DLD1 (cell line): Measurements from ENCODE around the gene CIT.

ENCODE experiments used
- in situ Hi-C: cut with HindIII; loops from 2 replicates; pipeline ENCODE4 v1.10.0; 2017; ENCODE audit warnings: low sequenced_read_pairs

Gene CIT

DNA sequence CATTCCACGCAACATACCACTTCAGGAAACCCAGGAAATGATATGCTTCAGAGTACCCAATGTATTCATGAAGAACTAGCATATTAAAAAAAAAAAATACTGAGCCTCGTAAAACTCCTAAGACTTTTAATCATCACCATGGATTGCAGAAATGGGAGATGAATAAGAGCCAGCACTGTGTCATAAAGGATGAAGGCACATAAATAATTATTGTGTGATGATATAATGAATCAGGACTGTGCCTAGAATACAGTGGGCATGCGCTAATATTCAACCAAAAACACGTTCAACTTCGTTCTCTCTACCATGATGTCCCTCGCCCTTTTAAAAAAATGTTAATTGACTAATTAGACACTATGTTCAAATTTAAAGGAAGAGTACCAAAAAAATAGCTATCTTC lies 68.7 kb downstream of the CIT start:
- in situ Hi-C loops: no loop called here

DNA sequence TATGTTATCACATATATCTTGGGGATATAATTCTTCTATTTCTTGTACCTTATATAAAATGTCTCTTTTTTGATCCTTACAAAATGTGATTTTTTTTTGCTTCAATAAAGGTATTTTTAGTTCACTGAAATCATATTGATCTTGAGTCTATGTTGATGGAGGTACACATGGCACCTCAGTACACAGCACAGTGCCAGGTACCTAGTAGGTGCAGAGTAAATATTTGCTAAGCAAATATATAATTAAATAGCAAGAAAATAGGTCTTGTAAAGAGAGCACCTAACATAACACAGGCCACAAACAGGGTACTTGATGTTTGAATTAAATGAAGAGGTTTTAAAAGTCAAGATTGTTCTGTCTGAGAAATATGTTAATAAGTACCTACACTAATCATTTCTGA lies 69.7 kb downstream of the CIT start:
- in situ Hi-C loops: no loop called here

DNA sequence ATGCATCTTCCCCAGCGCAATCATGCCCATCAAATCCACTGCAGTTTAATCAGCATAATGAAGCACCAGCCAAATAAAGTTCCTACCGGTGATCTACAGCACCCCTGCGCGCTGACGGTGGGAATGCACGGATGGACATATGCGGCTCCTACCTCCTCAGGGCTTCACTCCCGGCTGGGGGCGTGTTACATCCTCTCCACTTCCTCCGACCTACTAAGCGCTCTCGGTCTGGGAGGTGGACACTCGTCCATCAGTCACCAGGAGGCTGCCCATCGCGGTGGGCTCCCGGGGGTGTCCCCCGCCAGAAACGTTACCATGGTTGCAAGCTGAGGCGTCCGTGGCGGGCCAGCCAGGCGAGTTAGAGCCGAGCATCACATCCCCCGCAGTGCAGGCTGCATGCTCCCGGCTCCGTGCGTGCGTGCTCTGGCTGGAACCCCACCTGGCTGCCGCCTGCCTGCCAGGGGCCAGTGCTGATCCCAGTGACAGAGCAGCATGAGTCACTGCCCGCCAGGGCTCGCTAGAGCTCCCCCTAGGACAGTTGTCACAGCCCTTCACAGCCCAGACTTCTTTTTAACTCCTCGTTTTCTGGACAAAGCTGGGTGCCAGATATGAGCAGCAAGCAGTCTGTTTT lies 73.0 kb downstream of the CIT start:
- in situ Hi-C loops: no loop called here

DNA sequence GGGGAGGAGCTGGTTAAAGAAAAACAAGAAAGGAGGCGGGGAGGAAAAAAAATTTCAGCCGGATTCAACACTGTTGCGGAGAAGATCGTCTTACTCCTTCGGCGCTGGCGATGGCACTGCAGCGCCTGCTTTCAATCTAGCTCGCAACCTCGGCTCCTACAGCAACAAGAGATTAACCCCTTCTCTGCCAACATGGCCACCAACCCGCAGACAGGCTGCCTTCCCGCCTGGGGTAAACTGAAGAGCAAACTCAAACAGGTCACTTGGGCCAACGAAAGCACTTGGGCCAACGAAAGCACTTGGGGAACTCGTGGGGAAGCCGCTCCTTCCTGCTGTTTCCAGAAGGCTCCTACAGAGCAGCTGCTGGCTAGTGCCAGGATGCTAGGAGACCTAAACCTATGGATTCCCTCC lies 73.7 kb downstream of the CIT start:
- in situ Hi-C loops: no loop called here

DNA sequence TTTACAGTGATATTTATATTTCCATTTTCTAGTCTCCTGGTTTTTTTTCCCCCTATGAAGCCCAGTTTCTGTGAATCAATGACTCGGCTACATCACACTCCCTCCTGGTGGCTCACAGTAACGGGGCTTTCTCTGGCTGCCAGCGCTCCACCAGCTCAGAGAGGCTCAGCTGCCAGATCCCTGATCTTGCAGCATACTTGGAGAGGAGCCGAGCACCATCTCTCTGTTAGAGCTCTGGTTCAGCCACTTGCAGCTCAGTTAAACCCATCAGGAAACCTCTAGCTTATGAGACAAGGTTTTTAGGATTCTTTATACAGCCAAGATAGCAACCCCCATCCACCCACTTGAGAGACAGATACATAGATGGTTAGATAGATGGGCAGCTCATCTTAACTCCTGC lies 74.6 kb downstream of the CIT start:
- in situ Hi-C loops: no loop called here

DNA sequence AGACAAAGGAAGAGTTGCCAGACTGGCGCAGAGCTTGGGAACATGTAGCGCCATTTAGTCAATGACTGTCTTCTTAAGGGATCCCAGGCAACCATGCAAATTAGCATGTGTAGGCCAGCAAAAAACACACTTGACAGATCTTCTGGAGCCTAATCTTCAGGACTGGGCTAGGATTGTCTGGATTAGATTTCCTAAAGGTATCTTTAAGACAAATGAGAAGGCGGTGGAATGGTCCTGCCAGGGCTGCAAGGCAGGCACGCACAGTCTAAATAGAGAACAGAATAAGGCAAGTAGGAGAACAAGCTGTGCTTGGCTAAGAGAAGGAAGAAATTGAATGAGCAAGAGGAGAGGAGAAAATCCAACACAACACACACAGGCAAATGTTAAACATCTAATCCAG lies 80.0 kb downstream of the CIT start:
- in situ Hi-C loops: no loop called here

DNA sequence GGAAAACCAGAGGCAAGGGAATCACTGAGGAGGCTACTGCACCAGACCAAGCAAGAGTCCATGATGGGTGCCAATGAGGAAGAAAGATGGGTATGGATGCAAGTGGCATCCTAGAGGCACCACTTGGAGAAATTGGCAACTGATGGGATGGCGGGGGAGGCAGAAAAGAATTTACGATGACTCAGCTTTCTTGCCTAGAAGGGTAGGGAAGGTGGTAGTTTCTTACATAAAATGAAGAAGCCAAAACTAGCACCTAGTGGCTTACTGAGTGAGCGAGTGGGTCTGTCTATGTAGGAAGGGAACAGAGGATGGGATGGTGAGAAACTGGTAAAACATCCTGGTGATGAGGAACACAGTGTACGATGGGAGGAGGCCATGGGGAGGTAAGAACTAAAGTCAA lies 80.8 kb downstream of the CIT start:
- in situ Hi-C loops: no loop called here

DNA sequence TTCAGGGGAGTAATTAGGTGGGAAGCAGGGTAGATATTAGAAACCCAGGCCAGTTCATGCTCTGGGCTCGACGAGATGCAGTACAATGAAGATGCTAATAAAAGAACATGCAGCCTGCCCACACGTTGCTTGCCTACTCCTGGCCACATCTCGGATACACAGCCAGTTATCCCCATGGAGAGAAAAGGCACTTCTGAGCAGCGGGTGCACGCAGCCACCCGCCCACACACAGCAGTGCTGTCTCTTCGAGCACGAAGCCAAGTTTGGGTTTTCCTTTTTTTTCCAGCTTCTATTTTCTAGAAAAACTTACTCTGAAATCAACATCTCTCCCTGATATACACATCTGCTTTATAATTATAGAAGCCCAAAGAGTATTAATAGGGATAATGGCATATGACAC lies 85.7 kb downstream of the CIT start:
- in situ Hi-C loops: no loop called here

DNA sequence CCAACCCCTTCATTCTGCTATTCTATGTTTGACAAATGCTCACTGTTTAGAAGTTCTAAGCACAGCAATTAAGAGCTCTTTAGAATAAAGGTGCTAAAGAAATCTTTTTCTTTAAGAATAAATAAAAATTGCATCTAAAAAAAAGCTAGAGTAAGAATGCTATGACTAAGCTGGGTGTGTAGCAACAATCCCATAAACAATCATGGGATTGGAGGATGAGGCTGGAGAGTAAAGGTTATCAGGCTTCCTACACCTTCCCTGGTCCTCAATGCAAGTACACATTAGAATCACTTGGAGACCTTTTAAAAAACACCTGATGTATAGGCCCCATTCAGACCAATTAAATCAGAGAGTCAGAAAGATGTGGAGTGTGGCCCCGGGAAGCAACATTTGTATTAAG lies 88.3 kb downstream of the CIT start:
- in situ Hi-C loops: no loop called here

DNA sequence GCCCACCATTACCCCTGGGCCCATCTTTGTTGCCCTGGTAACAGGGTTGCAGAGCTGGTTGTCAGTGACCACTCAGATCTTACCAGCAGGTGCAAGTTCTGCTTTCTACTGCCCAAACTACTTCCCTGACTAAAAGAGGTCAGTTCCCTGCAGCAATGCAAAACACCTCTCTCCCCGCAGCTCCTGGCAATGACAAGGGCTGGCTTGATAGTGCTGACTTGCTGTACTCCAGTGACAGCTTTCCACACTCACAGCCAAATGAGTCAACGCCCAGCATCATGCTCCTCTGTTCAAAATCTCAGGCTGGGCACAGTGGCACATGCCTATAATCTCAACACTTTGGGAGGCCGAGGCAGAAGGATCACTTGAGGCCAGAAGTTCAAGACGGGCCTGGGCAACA lies 90.6 kb downstream of the CIT start:
- in situ Hi-C loops: no loop called here

DNA sequence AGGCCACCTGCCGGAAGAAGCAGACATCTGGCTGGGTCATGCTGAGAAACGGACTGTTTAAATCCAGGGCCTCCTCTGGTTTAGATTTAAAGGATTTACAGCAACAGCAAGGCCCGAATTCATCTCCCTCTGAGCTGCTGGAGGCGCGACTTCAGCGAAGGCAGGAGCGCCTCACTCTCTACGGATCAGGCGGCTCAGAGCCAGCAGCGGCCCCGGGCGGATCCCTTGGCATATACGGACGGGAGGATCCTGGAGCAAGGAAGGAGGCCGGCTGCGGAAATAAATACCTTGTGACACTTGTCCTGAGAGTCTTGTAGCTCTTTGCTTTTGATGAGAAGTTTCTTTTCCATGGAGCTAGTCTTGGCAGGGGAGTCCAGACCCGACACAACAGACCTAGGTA lies 92.4 kb downstream of the CIT start:
- in situ Hi-C loops: no loop called here

DNA sequence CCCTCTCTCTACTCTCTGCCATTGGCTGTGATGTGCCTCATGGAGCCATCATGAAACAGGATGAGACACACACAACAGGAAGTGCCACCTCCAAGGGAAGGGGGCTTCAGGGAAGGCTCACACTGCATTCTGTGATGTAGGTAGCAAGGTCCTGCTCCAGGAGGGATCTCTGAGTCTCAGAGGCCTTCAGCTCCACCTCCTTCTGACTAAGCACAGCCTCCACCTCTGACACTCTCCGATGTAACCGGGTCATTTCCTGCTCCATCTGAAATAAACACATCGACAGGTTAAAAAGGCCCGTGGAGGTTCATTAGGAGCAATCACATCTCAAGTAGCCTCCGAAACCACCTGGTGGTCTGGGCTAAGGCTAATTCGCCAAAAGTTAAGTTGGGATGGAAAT lies 93.3 kb downstream of the CIT start:
- in situ Hi-C loops: no loop called here

DNA sequence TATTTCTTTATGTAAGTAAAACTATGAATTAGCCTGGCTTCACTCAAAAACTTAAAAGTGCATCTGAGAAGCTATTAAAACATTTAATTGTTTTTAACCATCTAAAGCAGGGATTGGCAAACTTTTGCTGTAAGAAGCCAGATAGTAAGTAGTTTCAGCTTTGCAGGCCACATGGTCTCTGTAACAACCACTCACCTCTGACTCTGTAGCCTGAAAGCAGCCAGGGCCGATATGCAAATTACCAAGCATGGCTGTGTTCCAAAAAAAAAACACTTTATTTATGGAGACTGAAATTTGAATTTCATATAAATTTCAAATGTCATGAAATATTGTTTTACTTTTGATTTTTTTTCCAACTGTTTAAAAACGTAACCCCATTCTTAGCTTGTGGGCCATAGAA lies 95.3 kb downstream of the CIT start:
- in situ Hi-C loops: no loop called here

DNA sequence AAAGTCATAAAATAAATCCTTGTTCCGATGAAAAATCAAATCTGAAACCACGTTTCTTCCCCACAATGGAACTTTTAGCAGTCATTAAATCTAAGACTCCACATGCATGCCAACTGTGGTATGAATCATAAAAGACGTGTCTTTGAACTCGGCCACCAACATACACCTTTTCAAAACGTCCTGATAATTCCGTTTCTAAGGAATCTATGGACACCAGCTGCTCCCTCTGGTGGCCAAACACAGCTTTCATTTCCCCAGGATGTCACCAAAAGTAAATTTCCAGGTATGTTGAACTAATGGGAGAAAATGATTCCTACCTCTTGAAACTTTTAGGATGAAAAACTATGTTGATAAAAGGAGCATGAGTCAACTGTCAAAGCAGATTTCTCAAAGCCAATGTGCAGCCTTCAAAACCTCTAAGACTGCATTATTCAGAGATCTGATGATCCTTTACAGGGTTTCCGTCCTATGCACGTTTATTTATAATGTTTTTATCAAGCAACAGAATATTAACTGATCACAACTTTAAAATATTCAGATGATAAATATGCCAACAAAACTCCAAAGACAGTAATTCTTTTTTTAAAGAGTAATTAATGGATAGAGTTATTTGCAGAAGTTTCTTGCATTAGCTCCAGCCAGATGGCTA lies 96.2 kb downstream of the CIT start:
- in situ Hi-C loops: no loop called here

DNA sequence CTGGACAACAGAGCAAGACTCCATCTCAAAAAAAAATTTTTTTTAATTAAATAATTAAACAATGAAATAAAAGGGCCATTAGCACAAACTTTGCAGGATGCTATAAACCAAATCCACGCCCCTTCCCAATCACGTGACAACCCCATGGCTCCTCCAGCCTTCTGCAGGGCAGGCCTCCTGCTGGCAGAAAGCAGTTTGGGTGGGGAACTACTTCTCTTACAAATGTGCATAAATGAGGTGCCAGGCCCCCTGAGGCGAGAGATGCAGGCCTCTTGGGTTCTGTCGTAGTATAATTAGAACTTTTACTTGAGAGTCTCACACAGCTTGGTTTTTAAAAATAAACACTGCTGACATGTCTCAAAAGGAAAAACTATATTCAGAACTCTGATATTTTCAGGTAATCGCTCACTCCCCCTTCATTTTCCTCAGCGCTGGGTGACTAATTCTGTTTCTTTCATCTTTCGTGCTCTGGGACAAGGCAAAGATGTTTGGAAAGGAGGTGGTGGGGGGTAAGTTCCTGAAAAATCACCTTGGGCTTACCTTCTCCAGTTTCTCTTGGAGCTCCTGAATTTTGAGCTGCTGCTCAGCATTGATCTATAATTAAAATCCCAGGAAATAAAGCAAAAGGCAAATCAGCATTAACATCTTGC lies 101.7 kb downstream of the CIT start:
- in situ Hi-C loops: no loop called here

DNA sequence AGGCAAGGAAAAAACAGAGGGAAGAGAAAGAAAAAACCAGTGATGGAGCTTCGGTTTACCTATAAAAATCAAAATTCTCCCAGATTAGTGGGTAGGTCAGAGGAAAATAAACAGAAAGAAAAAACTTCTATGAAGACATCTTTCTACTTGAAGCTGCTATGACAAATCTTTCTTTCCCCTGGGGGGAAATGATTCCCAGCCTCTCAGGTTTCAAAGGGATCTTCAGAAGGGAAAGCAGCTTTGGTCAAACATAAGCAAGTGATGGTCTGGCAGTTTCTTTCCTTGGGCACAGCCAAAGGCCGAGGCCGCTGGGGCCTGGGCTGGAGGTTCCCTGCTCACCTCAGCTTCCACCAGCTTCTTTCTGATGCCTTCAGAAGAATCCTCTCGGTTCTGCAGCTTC lies 104.7 kb downstream of the CIT start:
- in situ Hi-C loops: no loop called here

DNA sequence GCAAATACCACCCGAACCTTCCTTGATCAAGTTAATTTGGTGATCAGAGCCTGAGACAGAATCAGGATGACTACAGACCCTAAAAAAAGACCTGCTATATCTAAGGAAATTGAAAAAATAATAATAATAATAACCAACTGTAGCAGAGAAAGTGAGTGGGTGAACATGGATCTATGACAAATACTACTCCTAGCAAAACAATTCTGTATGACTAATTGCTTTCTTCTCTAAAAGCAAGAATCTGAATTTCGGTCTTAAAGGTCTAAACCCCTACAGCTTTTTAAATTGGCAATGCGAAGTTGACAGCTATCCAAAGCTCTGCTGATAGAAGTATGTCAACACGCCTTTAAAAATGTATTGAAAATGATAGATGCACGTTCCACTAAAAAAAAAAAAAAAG lies 107.0 kb downstream of the CIT start:
- in situ Hi-C loops: no loop called here

DNA sequence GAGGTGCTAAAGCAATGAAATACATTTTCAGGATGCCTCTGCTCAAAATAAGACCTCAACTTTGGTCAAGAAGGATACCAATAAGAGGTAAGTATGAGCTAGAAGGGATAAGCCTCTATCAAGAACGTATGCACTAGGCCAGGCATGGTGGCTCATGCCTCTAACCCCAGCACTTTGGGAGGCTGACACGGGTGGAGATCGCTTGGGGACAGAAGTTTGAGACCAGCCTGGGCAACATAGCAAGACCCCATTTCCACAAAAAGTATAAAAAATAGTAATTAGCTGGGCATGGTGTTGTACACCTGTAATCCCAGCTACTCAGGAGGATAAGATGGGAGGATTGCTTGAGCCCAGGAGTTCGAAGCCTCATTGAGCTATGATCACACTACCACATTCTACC lies 114.5 kb downstream of the CIT start:
- in situ Hi-C loops: no loop called here

DNA sequence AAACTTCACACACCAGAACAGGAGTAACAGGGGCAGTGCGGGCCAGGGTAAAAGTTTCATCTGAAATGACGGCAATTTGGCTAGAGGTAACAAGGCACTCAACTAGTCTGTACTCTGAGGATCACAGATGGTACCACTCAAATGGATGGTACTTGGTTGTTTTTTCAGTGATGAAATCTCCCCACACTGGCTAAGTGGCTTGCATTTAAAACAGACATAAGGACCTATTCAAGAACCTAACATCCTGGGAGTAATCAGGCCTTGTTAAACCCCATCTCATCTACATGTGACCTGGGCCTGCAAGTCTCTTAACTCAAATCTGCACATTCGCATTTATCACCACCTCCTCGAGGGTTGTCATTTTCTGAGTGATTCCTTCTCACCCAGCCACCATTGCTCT lies 118.4 kb downstream of the CIT start:
- in situ Hi-C loops: no loop called here

DNA sequence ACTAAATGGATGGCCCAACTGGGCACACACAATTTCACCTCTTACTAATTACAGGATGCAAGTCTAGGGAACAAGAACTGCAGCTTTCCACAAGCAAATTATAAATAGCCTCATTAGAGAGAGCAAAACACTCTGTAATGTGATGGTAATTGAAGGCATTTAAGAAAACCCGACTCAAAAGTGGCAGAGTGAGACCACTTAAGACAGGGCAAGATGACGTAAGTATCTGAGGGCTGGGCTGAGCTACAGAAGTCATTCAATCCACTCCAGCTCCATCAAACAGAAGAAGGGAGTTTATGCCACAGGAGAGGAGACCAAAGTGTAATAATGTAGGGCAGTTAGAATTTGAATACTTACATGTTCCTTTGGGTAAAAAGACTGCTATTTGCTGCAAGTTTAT lies 118.9 kb downstream of the CIT start:
- in situ Hi-C loops: no loop called here

DNA sequence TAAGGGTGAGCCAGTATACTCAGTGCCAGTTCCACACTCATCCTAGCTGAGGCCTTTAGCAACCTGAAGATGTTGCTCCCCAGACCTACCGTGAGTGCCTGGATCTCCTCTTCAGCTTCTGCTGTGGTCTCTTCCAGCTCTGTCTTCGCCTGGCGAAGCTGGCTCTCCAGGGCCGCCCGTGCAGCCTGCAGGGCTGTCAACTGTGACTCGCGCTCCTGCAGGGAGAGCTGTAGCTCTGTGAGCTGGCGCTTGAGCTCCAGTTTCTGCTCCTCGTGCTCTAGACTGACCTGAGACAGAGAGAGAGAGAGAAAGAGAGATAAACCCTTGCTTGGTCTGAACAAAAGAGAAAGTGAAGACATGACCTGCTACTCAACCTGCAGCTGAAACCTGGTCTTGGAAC lies 125.2 kb downstream of the CIT start:
- in situ Hi-C loops: no loop called here

DNA sequence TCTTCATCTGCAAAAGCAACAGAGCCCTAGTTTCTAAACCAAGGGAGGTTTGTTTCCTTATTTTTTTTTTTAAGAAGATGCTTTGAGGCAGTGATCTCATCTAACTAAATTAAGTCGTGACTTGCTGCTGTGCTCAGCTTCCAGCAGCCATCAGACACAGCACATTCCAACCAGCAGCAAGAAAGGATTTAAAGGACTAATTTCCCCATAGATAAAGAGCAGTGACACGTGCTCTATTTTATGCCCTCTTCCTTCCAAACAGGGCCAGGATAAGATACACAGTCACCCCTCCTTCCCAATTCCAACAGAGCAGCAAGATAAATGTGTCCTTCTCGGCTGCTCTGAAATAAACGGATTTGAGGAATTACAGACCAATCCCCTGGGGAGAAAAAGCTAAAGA lies 127.5 kb downstream of the CIT start:
- in situ Hi-C loops: no loop called here

DNA sequence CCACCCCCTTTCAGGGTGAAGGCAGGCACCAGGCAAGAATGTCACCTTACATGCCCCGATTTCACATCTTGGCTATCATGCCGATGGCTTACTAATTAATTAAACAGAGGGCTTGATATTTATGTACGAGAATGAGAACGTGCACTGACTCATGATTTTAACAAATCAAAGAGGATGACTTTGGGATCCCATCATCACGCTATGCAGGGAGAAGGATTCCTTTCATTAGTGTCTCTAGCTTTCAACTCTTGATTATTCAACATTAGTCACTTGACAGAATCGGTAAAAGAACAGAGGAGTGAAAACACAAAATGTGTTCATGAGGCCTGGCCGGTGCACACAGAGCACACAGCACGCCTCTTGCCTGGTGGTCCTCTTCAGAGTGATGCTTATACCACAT lies 128.6 kb downstream of the CIT start:
- in situ Hi-C loops: no loop called here
